ENCODE data around the gene MRPL37.

- TF ChIP-seq, protein P1, sequence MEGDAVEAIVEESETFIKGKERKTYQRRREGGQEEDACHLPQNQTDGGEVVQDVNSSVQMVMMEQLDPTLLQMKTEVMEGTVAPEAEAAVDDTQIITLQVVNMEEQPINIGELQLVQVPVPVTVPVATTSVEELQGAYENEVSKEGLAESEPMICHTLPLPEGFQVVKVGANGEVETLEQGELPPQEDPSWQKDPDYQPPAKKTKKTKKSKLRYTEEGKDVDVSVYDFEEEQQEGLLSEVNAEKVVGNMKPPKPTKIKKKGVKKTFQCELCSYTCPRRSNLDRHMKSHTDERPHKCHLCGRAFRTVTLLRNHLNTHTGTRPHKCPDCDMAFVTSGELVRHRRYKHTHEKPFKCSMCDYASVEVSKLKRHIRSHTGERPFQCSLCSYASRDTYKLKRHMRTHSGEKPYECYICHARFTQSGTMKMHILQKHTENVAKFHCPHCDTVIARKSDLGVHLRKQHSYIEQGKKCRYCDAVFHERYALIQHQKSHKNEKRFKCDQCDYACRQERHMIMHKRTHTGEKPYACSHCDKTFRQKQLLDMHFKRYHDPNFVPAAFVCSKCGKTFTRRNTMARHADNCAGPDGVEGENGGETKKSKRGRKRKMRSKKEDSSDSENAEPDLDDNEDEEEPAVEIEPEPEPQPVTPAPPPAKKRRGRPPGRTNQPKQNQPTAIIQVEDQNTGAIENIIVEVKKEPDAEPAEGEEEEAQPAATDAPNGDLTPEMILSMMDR (optimal IDR thresholded peaks at IDR 0.05 in 1 of 3, IDR thresholded peaks at IDR 0.05 in 1 of 3, conservative IDR thresholded peaks at IDR 0.05 in 1 of 3; ENCODE audit: extremely low read depth in 1 of 3, insufficient read depth in 2 of 3, low read length in 3 of 3): no peak
- no peak for TF ChIP-seq EZH2 (IDR thresholded peaks at IDR 0.05; ENCODE audit: low read length)
Measured at GRCh38 chr1:54218883-54219687, 19.1 kb downstream of the MRPL37 start.

All from keratinocyte (primary cell).